Activated T-cell treated with anti-CD3 and anti-CD28 coated beads, Interleukin-2, amount 50 U/mL, for 24 hours (primary cell): Measurements from ENCODE around the gene PDCD10.
A peak's percentile ranks its signal among the peaks of the same experiment; 100 is the strongest.

Experiments used
- DNase-seq: peaks from one replicate; pipeline ENCODE4 v3.0.0-alpha.2; 2020
- H3K27ac Mint-ChIP-seq: 2 replicates; pipeline ENCODE4 v1.8.0; 2020; ENCODE audit warnings: mild to moderate bottlenecking, mixed read lengths
- H3K27me3 Mint-ChIP-seq: 2 replicates; pipeline ENCODE4 v1.8.0; 2020; ENCODE audit warnings: mixed read lengths
- H3K36me3 Mint-ChIP-seq: 2 replicates; pipeline ENCODE4 v1.8.0; 2020; ENCODE audit warnings: low read depth, mixed read lengths
- H3K4me1 Mint-ChIP-seq: 2 replicates; pipeline ENCODE4 v1.8.0; 2020; ENCODE audit warnings: low read depth, mixed read lengths
- H3K4me3 Mint-ChIP-seq: 2 replicates; pipeline ENCODE4 v1.8.0; 2020; ENCODE audit warnings: mild to moderate bottlenecking, moderate library complexity, mixed read lengths
- H3K9me3 Mint-ChIP-seq: 2 replicates; pipeline ENCODE4 v1.8.0; 2020; ENCODE audit warnings: mixed read lengths

PDCD10 gene

GRCh38 chr3:167734498-167735232 lies at the start of gene PDCD10:
TSS of gene PDCD10 (minus strand) at chr3:167734892. CDS start at chr3:167720157, 14,735 bp downstream.
- peaks cover 15% of the 10 kb centered on the region for H3K36me3 Mint-ChIP-seq
- peak; percentile 96 for DNase-seq

GRCh38 chr3:167783781-167784180 lies 49.1 kb upstream of the PDCD10 start:
- H3K9me3 Mint-ChIP-seq, result no peaks in the 10 kb centered on the region
- no peaks in the 10 kb centered on the region for H3K27me3 Mint-ChIP-seq
- no peaks in the 10 kb centered on the region for H3K4me1 Mint-ChIP-seq
- no peak overlapping the region for H3K4me3 Mint-ChIP-seq
- DNase-seq, result no peak
- no peak overlapping the region for H3K27ac Mint-ChIP-seq
- no peaks in the 10 kb centered on the region for H3K36me3 Mint-ChIP-seq

More at GRCh38 chr3:167734498-167735232, at the start of gene PDCD10:
- no peaks in the 10 kb centered on the region for H3K9me3 Mint-ChIP-seq
- no peaks in the 10 kb centered on the region for H3K27me3 Mint-ChIP-seq
- H3K4me1 Mint-ChIP-seq, result peaks cover 43% of the 10 kb centered on the region
- no peak within 1 kb of the TSS for H3K27ac Mint-ChIP-seq
- no peak within 1 kb of the TSS for H3K4me3 Mint-ChIP-seq

GRCh38 chr3:167780214-167780883 lies 45.7 kb upstream of the PDCD10 start:
- no peaks in the 10 kb centered on the region for H3K4me1 Mint-ChIP-seq
- no peak overlapping the region for H3K27ac Mint-ChIP-seq
- H3K9me3 Mint-ChIP-seq, result peaks cover 6% of the 10 kb centered on the region
- H3K4me3 Mint-ChIP-seq, result no peak overlapping the region
- H3K27me3 Mint-ChIP-seq, result no peaks in the 10 kb centered on the region
- no peaks in the 10 kb centered on the region for H3K36me3 Mint-ChIP-seq
- no peak for DNase-seq

GRCh38 chr3:167777356-167777755 lies 42.7 kb upstream of the PDCD10 start:
- no peak for DNase-seq
- Mint-ChIP-seq H3K9me3 (peaks cover 6% of the 10 kb centered on the region), H3K36me3 (no peaks in the 10 kb centered on the region)

GRCh38 chr3:167776066-167776685 lies 41.5 kb upstream of the PDCD10 start:
- H3K9me3 Mint-ChIP-seq, result peaks cover 6% of the 10 kb centered on the region
- H3K36me3 Mint-ChIP-seq, result no peaks in the 10 kb centered on the region
- peaks cover 7% of the 10 kb centered on the region for H3K4me1 Mint-ChIP-seq
- DNase-seq, result no peak
- H3K27ac Mint-ChIP-seq, result no peak overlapping the region
- H3K27me3 Mint-ChIP-seq, result no peaks in the 10 kb centered on the region
- no peak overlapping the region for H3K4me3 Mint-ChIP-seq

More at GRCh38 chr3:167777356-167777755, 42.7 kb upstream of the PDCD10 start:
- no peak overlapping the region for H3K27ac Mint-ChIP-seq
- H3K4me1 Mint-ChIP-seq, result peaks cover 7% of the 10 kb centered on the region
- no peak overlapping the region for H3K4me3 Mint-ChIP-seq
- H3K27me3 Mint-ChIP-seq, result no peaks in the 10 kb centered on the region

GRCh38 chr3:167773584-167773983 lies 38.9 kb upstream of the PDCD10 start:
- peaks cover 7% of the 10 kb centered on the region for H3K4me1 Mint-ChIP-seq
- no peaks in the 10 kb centered on the region for H3K27me3 Mint-ChIP-seq
- peaks cover 6% of the 10 kb centered on the region for H3K9me3 Mint-ChIP-seq

GRCh38 chr3:167772992-167773391 lies 38.3 kb upstream of the PDCD10 start:
- Mint-ChIP-seq H3K4me1 (peaks cover 7% of the 10 kb centered on the region), H3K9me3 (no peaks in the 10 kb centered on the region), H3K27me3 (no peaks in the 10 kb centered on the region), H3K36me3 (no peaks in the 10 kb centered on the region), H3K27ac (no peak overlapping the region), H3K4me3 (no peak overlapping the region)
- DNase-seq, result no peak

More at GRCh38 chr3:167773584-167773983, 38.9 kb upstream of the PDCD10 start:
- Mint-ChIP-seq H3K4me3 (no peak overlapping the region), H3K27ac (no peak overlapping the region), H3K36me3 (no peaks in the 10 kb centered on the region)
- DNase-seq, result no peak

GRCh38 chr3:167762296-167762695 lies 27.6 kb upstream of the PDCD10 start:
- peaks cover 3% of the 10 kb centered on the region for H3K9me3 Mint-ChIP-seq
- H3K4me1 Mint-ChIP-seq, result no peaks in the 10 kb centered on the region
- no peaks in the 10 kb centered on the region for H3K36me3 Mint-ChIP-seq
- no peaks in the 10 kb centered on the region for H3K27me3 Mint-ChIP-seq
- no peak overlapping the region for H3K27ac Mint-ChIP-seq
- DNase-seq, result no peak
- no peak overlapping the region for H3K4me3 Mint-ChIP-seq

- no peak overlapping the region for H3K27ac Mint-ChIP-seq
- H3K4me3 Mint-ChIP-seq, result no peak overlapping the region
- peaks cover 3% of the 10 kb centered on the region for H3K9me3 Mint-ChIP-seq
- DNase-seq, result no peak
- H3K4me1 Mint-ChIP-seq, result no peaks in the 10 kb centered on the region
- no peaks in the 10 kb centered on the region for H3K36me3 Mint-ChIP-seq
- H3K27me3 Mint-ChIP-seq, result no peaks in the 10 kb centered on the region
These were observed 26.6 kb upstream of the PDCD10 start for GRCh38 chr3:167761302-167761701.

- DNase-seq, result no peak
These were observed 19.4 kb upstream of the PDCD10 start for GRCh38 chr3:167754049-167754448.

GRCh38 chr3:167750272-167750971 lies 15.7 kb upstream of the PDCD10 start:
- Mint-ChIP-seq H3K9me3 (no peaks in the 10 kb centered on the region), H3K27ac (no peak overlapping the region), H3K4me3 (no peak overlapping the region), H3K36me3 (no peaks in the 10 kb centered on the region), H3K4me1 (peaks cover 13% of the 10 kb centered on the region), H3K27me3 (no peaks in the 10 kb centered on the region)
- DNase-seq, result no peak

More at GRCh38 chr3:167754049-167754448, 19.4 kb upstream of the PDCD10 start:
- Mint-ChIP-seq H3K9me3 (no peaks in the 10 kb centered on the region), H3K36me3 (no peaks in the 10 kb centered on the region), H3K27me3 (no peaks in the 10 kb centered on the region), H3K4me3 (no peak overlapping the region), H3K27ac (no peak overlapping the region), H3K4me1 (peaks cover 12% of the 10 kb centered on the region)

GRCh38 chr3:167749728-167750127 lies 15.0 kb upstream of the PDCD10 start:
- no peak for DNase-seq
- no peak overlapping the region for H3K27ac Mint-ChIP-seq
- no peaks in the 10 kb centered on the region for H3K9me3 Mint-ChIP-seq
- no peak overlapping the region for H3K4me3 Mint-ChIP-seq
- H3K27me3 Mint-ChIP-seq, result no peaks in the 10 kb centered on the region
- no peaks in the 10 kb centered on the region for H3K36me3 Mint-ChIP-seq
- peaks cover 13% of the 10 kb centered on the region for H3K4me1 Mint-ChIP-seq

GRCh38 chr3:167749209-167749608 lies 14.5 kb upstream of the PDCD10 start:
- no peaks in the 10 kb centered on the region for H3K36me3 Mint-ChIP-seq
- H3K27me3 Mint-ChIP-seq, result no peaks in the 10 kb centered on the region
- no peaks in the 10 kb centered on the region for H3K9me3 Mint-ChIP-seq
- peaks cover 13% of the 10 kb centered on the region for H3K4me1 Mint-ChIP-seq
- H3K27ac Mint-ChIP-seq, result no peak overlapping the region
- DNase-seq, result no peak
- no peak overlapping the region for H3K4me3 Mint-ChIP-seq

GRCh38 chr3:167743799-167744198 lies 9.1 kb upstream of the PDCD10 start:
- H3K9me3 Mint-ChIP-seq, result no peaks in the 10 kb centered on the region
- H3K27ac Mint-ChIP-seq, result peak overlapping the region; percentile 20
- H3K4me1 Mint-ChIP-seq, result peaks cover 18% of the 10 kb centered on the region
- no peaks in the 10 kb centered on the region for H3K36me3 Mint-ChIP-seq
- H3K27me3 Mint-ChIP-seq, result no peaks in the 10 kb centered on the region
- no peak overlapping the region for H3K4me3 Mint-ChIP-seq
- no peak for DNase-seq
